Measurements from ENCODE around the gene LIPG.
"Not testable (repeated sequence)": the region's sequence is repeated elsewhere in the genome, so short reads cannot be mapped to it uniquely, and the experiment has no call there.

Gene LIPG

DNA sequence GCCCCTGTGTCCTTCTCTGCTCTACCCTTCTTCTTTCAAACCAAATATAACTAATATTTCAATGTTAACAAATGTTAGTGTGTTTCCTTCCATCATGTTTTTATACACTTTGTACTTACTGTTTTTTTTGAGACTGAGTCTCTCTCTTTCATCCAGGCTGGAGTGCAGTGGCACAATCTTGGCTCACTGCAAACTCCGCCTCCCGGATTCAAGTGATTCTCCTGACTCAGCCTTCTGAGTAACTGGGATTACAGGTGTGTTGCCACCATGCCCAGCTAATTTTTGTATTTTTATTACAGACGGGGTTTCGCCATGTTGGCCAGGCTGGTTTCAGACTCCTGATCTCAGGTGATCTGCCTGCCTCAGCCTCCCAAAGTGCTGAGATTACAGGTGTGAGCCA is 23.1 kb downstream of the LIPG start:
- H3K27ac ChIP-seq (ENCODE audit: low read depth, low read length); H3K9me3 ChIP-seq (ENCODE audit: control insufficient read depth in 5 of 5, low read length in 5 of 5); H3K36me3 ChIP-seq (ENCODE audit: control insufficient read depth in 5 of 5, insufficient read depth in 5 of 5, low read length in 5 of 5); H3K4me1 ChIP-seq (ENCODE audit: control insufficient read depth in 5 of 5, insufficient read depth in 5 of 5, low read length in 5 of 5); H3K4me3 ChIP-seq (ENCODE audit: low read depth in 1 of 5, low read length in 5 of 5); H3K9ac ChIP-seq (ENCODE audit: low read length in 5 of 5); H3K27me3 ChIP-seq (ENCODE audit: control insufficient read depth in 5 of 5, insufficient read depth in 4 of 5, low read length in 5 of 5): not testable (repeated sequence)

GRCh38 chr18:49585781-49586663 is 24.2 kb downstream of the LIPG start:
- no peak overlapping the region for H3K9ac ChIP-seq (ENCODE audit: low read length in 5 of 5)
- H3K27me3 ChIP-seq (ENCODE audit: control insufficient read depth in 5 of 5, insufficient read depth in 4 of 5, low read length in 5 of 5), result peaks cover 0 to 6% (median 0%) of the 10 kb centered on the region in 5 donors
- H3K9me3 ChIP-seq (ENCODE audit: control insufficient read depth in 5 of 5, low read length in 5 of 5), result no peaks in the 10 kb centered on the region
- no peak overlapping the region for H3K4me3 ChIP-seq (ENCODE audit: low read depth in 1 of 5, low read length in 5 of 5)
- H3K27ac ChIP-seq (ENCODE audit: low read depth, low read length), result no peak overlapping the region
- H3K4me1 ChIP-seq (ENCODE audit: control insufficient read depth in 5 of 5, insufficient read depth in 5 of 5, low read length in 5 of 5), result no peaks in the 10 kb centered on the region
- no peaks in the 10 kb centered on the region for H3K36me3 ChIP-seq (ENCODE audit: control insufficient read depth in 5 of 5, insufficient read depth in 5 of 5, low read length in 5 of 5)

- no peak overlapping the region for H3K9ac ChIP-seq (ENCODE audit: low read length in 5 of 5)
- no peak overlapping the region for H3K27ac ChIP-seq (ENCODE audit: low read depth, low read length)
- H3K27me3 ChIP-seq (ENCODE audit: control insufficient read depth in 5 of 5, insufficient read depth in 4 of 5, low read length in 5 of 5), result peaks cover 0 to 4% (median 0%) of the 10 kb centered on the region in 5 donors
- no peak overlapping the region for H3K4me3 ChIP-seq (ENCODE audit: low read depth in 1 of 5, low read length in 5 of 5)
- H3K4me1 ChIP-seq (ENCODE audit: control insufficient read depth in 5 of 5, insufficient read depth in 5 of 5, low read length in 5 of 5), result no peaks in the 10 kb centered on the region
- H3K9me3 ChIP-seq (ENCODE audit: control insufficient read depth in 5 of 5, low read length in 5 of 5), result no peaks in the 10 kb centered on the region
- H3K36me3 ChIP-seq (ENCODE audit: control insufficient read depth in 5 of 5, insufficient read depth in 5 of 5, low read length in 5 of 5), result no peaks in the 10 kb centered on the region
These were observed 26.3 kb downstream of the LIPG start for GRCh38 chr18:49588171-49588570.

DNA sequence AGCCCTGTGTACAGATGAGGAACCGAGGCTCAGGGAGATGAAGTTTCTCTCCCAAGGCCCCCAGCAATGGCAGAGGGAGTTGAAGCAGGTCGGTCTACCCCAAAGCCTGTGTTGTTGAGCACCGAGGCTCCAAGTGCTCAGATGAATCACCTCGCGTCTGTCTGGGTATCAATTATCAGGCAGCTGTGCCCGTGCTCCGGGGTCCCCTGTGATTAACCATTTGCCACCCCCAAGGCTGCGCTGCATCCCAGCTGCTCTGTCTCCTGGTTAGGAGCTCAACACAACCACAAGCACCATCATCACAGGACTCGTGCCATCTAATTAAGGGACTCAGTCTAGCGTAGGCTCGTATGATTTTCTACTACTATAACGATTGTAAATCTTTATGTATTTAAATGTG is 27.1 kb downstream of the LIPG start:
- H3K4me1 ChIP-seq (ENCODE audit: control insufficient read depth in 5 of 5, insufficient read depth in 5 of 5, low read length in 5 of 5), result no peaks in the 10 kb centered on the region
- no peaks in the 10 kb centered on the region for H3K9me3 ChIP-seq (ENCODE audit: control insufficient read depth in 5 of 5, low read length in 5 of 5)

GRCh38 chr18:49590608-49591007 is 28.8 kb downstream of the LIPG start:
- H3K27me3 ChIP-seq (ENCODE audit: control insufficient read depth in 5 of 5, insufficient read depth in 4 of 5, low read length in 5 of 5), result peaks cover 0 to 3% (median 0%) of the 10 kb centered on the region in 5 donors
- H3K9ac ChIP-seq (ENCODE audit: low read length in 5 of 5), result no peak overlapping the region
- no peaks in the 10 kb centered on the region for H3K9me3 ChIP-seq (ENCODE audit: control insufficient read depth in 5 of 5, low read length in 5 of 5)
- no peaks in the 10 kb centered on the region for H3K4me1 ChIP-seq (ENCODE audit: control insufficient read depth in 5 of 5, insufficient read depth in 5 of 5, low read length in 5 of 5)
- no peak overlapping the region for H3K27ac ChIP-seq (ENCODE audit: low read depth, low read length)
- H3K4me3 ChIP-seq (ENCODE audit: low read depth in 1 of 5, low read length in 5 of 5), result no peak overlapping the region
- H3K36me3 ChIP-seq (ENCODE audit: control insufficient read depth in 5 of 5, insufficient read depth in 5 of 5, low read length in 5 of 5), result no peaks in the 10 kb centered on the region

More for the DNA sequence above, 27.1 kb downstream of the LIPG start:
- no peaks in the 10 kb centered on the region for H3K27me3 ChIP-seq (ENCODE audit: control insufficient read depth in 5 of 5, insufficient read depth in 4 of 5, low read length in 5 of 5)
- no peak overlapping the region for H3K4me3 ChIP-seq (ENCODE audit: low read depth in 1 of 5, low read length in 5 of 5)
- H3K27ac ChIP-seq (ENCODE audit: low read depth, low read length), result no peak overlapping the region
- H3K36me3 ChIP-seq (ENCODE audit: control insufficient read depth in 5 of 5, insufficient read depth in 5 of 5, low read length in 5 of 5), result no peaks in the 10 kb centered on the region
- no peak overlapping the region for H3K9ac ChIP-seq (ENCODE audit: low read length in 5 of 5)

DNA sequence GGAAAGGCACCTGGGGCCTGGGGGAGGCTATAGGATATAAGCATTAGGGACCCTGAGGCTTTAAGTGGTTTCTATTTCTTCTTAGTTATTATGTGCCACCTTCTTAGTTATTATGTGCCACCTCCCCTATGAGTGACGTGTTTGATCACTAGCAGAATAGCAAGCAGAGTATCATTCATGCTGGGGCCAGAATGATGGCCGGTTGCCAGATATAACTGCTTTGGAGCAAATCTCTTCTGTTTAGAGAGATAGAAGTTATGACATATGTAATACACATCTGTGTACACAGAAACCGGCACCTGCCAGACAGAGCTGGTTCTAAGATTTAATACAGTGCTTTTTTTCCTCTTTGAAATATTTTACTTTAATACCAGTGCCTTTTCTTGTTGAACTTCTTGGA is 29.4 kb downstream of the LIPG start:
- Histone ChIP-seq H3K9me3 (ENCODE audit: control insufficient read depth in 5 of 5, low read length in 5 of 5) (no peaks in the 10 kb centered on the region), H3K9ac (ENCODE audit: low read length in 5 of 5) (no peak overlapping the region), H3K4me3 (ENCODE audit: low read depth in 1 of 5, low read length in 5 of 5) (no peak overlapping the region), H3K27ac (ENCODE audit: low read depth, low read length) (no peak overlapping the region), H3K4me1 (ENCODE audit: control insufficient read depth in 5 of 5, insufficient read depth in 5 of 5, low read length in 5 of 5) (no peaks in the 10 kb centered on the region), H3K36me3 (ENCODE audit: control insufficient read depth in 5 of 5, insufficient read depth in 5 of 5, low read length in 5 of 5) (no peaks in the 10 kb centered on the region), H3K27me3 (ENCODE audit: control insufficient read depth in 5 of 5, insufficient read depth in 4 of 5, low read length in 5 of 5) (peaks cover 0 to 3% (median 0%) of the 10 kb centered on the region in 5 donors)

DNA sequence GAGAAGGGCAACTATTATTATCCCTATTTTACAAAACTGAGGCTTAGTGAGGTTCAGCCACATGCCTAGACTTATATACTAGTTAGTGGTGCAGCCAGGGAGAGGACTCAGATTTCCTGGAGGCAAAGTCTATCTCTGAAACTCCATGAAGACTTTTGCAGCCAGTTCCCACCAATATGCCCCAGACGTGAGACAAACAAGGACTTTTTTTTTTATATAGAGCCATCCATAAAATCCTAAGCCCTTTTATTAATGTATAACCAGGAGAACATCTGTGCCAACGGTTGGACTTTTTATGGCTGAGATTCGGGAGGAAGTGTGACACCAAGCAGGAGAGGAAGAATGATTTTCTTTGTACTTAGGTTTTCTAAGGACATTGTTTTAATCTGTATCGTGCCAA is 29.9 kb downstream of the LIPG start:
- Histone ChIP-seq H3K4me1 (ENCODE audit: control insufficient read depth in 5 of 5, insufficient read depth in 5 of 5, low read length in 5 of 5) (no peaks in the 10 kb centered on the region), H3K36me3 (ENCODE audit: control insufficient read depth in 5 of 5, insufficient read depth in 5 of 5, low read length in 5 of 5) (no peaks in the 10 kb centered on the region), H3K9ac (ENCODE audit: low read length in 5 of 5) (no peak overlapping the region), H3K27ac (ENCODE audit: low read depth, low read length) (no peak overlapping the region), H3K27me3 (ENCODE audit: control insufficient read depth in 5 of 5, insufficient read depth in 4 of 5, low read length in 5 of 5) (peaks cover 0 to 3% (median 0%) of the 10 kb centered on the region in 5 donors), H3K4me3 (ENCODE audit: low read depth in 1 of 5, low read length in 5 of 5) (no peak overlapping the region), H3K9me3 (ENCODE audit: control insufficient read depth in 5 of 5, low read length in 5 of 5) (no peaks in the 10 kb centered on the region)

DNA sequence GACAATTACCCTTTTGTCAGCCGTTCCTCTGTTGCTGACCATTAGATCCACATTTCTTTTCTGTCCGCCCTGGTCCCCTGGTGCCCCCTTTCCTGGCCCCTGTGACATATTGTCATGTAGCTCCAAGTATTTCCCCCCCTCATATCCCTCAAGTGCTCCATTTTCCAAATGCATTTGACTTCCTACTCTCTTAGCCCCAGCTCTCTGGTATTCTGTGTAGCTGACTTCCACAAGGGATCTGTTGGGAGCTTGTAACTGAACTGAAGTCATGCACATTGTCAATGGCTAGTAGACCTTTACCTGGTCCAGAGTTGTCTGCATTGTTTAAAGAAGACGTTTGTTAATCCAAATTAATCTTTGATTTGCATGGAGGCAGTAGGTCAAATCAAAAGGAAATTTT is 34.8 kb downstream of the LIPG start:
- H3K9ac ChIP-seq (ENCODE audit: low read length in 5 of 5), result no peak overlapping the region
- no peaks in the 10 kb centered on the region for H3K36me3 ChIP-seq (ENCODE audit: control insufficient read depth in 5 of 5, insufficient read depth in 5 of 5, low read length in 5 of 5)
- H3K4me1 ChIP-seq (ENCODE audit: control insufficient read depth in 5 of 5, insufficient read depth in 5 of 5, low read length in 5 of 5), result no peaks in the 10 kb centered on the region
- H3K27ac ChIP-seq (ENCODE audit: low read depth, low read length), result no peak overlapping the region
- H3K4me3 ChIP-seq (ENCODE audit: low read depth in 1 of 5, low read length in 5 of 5), result no peak overlapping the region
- no peaks in the 10 kb centered on the region for H3K9me3 ChIP-seq (ENCODE audit: control insufficient read depth in 5 of 5, low read length in 5 of 5)
- H3K27me3 ChIP-seq (ENCODE audit: control insufficient read depth in 5 of 5, insufficient read depth in 4 of 5, low read length in 5 of 5), result peaks cover 0 to 3% (median 0%) of the 10 kb centered on the region in 5 donors

- no peak overlapping the region for H3K27ac ChIP-seq (ENCODE audit: low read depth, low read length)
- no peak overlapping the region for H3K4me3 ChIP-seq (ENCODE audit: low read depth in 1 of 5, low read length in 5 of 5)
- no peaks in the 10 kb centered on the region for H3K4me1 ChIP-seq (ENCODE audit: control insufficient read depth in 5 of 5, insufficient read depth in 5 of 5, low read length in 5 of 5)
- no peaks in the 10 kb centered on the region for H3K36me3 ChIP-seq (ENCODE audit: control insufficient read depth in 5 of 5, insufficient read depth in 5 of 5, low read length in 5 of 5)
- H3K9ac ChIP-seq (ENCODE audit: low read length in 5 of 5), result no peak overlapping the region
- peaks cover 0 to 3% (median 0%) of the 10 kb centered on the region in 5 donors for H3K27me3 ChIP-seq (ENCODE audit: control insufficient read depth in 5 of 5, insufficient read depth in 4 of 5, low read length in 5 of 5)
- no peaks in the 10 kb centered on the region for H3K9me3 ChIP-seq (ENCODE audit: control insufficient read depth in 5 of 5, low read length in 5 of 5)
These were observed 35.5 kb downstream of the LIPG start for GRCh38 chr18:49597157-49597931.

- H3K4me1 ChIP-seq (ENCODE audit: control insufficient read depth in 5 of 5, insufficient read depth in 5 of 5, low read length in 5 of 5), result no peaks in the 10 kb centered on the region
- H3K9me3 ChIP-seq (ENCODE audit: control insufficient read depth in 5 of 5, low read length in 5 of 5), result peaks cover 2 to 10% (median 7%) of the 10 kb centered on the region in 5 donors
- H3K27me3 ChIP-seq (ENCODE audit: control insufficient read depth in 5 of 5, insufficient read depth in 4 of 5, low read length in 5 of 5), result peaks cover 0 to 3% (median 0%) of the 10 kb centered on the region in 5 donors
- no peak overlapping the region for H3K27ac ChIP-seq (ENCODE audit: low read depth, low read length)
- no peak overlapping the region for H3K4me3 ChIP-seq (ENCODE audit: low read depth in 1 of 5, low read length in 5 of 5)
- no peaks in the 10 kb centered on the region for H3K36me3 ChIP-seq (ENCODE audit: control insufficient read depth in 5 of 5, insufficient read depth in 5 of 5, low read length in 5 of 5)
- no peak overlapping the region for H3K9ac ChIP-seq (ENCODE audit: low read length in 5 of 5)
These were observed 39.4 kb downstream of the LIPG start for GRCh38 chr18:49601211-49601610.

Measured in subcutaneous abdominal adipose tissue (tissue), 5 donors.